Right atrium auricular region (tissue), 2 donors: ENCODE data around the gene PILRA. TPM values are rescaled to one million over a fixed set of nuclear protein-coding genes. Genes with fewer than 3 reads are reported as not detected.
"Not testable (repeated sequence)": the region's sequence is repeated elsewhere in the genome, so short reads cannot be mapped to it uniquely, and the experiment has no call there.

Experiments
- DNase-seq: peaks from one replicate; pipeline ENCODE4 v3.0.0-alpha.2; 2019; ENCODE audit warnings: low spot score
- H3K27ac ChIP-seq, 2 donors: fragments of 200-600 bp; sonication (generic); 1 replicate in 1 of 2; 2 replicates in 1 of 2; pipeline ENCODE4 v1.5.1; 2016 to 2019
- H3K27me3 ChIP-seq, 2 donors: fragments of 200-600 bp; sonication (generic); one replicate each; pipeline versions ENCODE4 v1.5.1 to v1.6.0; 2017 to 2019
- H3K36me3 ChIP-seq: fragments of 200-600 bp; sonication (generic); one replicate; pipeline ENCODE4 v1.5.1; 2016
- H3K4me1 ChIP-seq, 2 donors: fragments of 200-600 bp; sonication (generic); one replicate each; pipeline versions ENCODE4 v1.5.1 to v1.6.0; 2017 to 2019
- H3K4me3 ChIP-seq, 2 donors: fragments of 200-600 bp; sonication (generic); 1 replicate in 1 of 2; 2 replicates in 1 of 2; pipeline ENCODE4 v1.5.1; 2017 to 2019; ENCODE audit warnings: mild to moderate bottlenecking in 1 of 2, moderate library complexity in 1 of 2
- H3K9me3 ChIP-seq, 2 donors: fragments of 200-600 bp; sonication (generic); one replicate each; pipeline ENCODE4 v1.5.1; 2019
- total RNA-seq, 2 donors: library from RNA; depleted of rRNA; stranded (reverse); fragments of >200 nt; gene quantifications; one replicate each; pipeline ENCODE4 v1.1.0, GENCODE V29; 2016
- TF ChIP-seq, protein P1 (sequence below), 2 donors: fragments of 200-600 bp; sonication (generic); IDR thresholded peaks; one replicate each; pipeline ENCODE4 v1.5.1; 2019; ENCODE audit warnings: antibody characterized with exemption in 2 of 2

The PILRA gene
- total RNA-seq, 2 donors from 2014 or later, result 2.6 to 6.2 TPM

DNA sequence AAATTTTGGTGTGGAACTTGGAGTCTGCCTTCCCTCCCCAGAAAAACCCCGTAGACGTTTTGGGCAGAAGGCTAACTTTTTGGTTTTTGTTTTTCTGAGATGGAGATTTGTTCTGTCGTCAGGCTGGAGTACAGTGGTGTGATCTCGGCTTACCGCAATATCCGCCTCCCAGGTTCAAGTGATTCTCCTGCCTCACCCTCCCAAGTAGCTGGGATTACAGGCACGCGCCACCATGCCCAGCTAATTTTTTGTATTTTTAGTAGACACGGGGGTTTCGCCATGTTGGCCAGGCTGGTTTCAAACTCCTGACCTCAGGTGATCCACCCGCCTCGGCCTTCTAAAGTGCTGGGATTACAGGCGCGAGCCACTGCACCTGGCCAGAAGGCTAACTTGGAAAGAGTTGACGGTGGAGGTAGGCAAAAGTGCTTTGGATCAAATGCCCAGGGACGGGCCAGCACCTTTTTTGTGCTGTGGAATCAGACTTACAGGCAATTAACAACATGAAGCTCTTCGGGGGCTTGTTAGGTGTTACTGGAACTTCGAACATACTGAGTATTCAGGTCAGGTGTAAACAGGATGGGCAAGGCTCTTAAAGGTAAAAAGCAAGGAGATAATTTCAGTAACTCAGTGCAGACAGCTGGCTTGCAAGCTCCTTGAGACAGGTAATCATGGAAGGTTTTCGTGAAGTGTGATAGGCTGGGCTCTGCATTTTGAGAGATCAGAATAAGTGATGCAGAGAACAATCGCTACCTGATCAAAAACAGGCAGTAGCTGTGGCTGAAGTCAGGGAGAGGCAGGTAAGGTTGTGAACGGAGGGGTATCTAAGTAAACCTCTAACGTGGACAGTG lies 61.2 kb downstream of the PILRA start:
- Histone ChIP-seq H3K4me3 (peak overlapping the region in 1 of 2 donors; percentile 89), H3K27me3 (no peaks in the 10 kb centered on the region), H3K4me1 (peaks cover 0 to 41% of the 10 kb centered on the region in 2 donors), H3K27ac (no peak overlapping the region), H3K36me3 (peaks cover 21% of the 10 kb centered on the region), H3K9me3 (no peaks in the 10 kb centered on the region)
- no peak for DNase-seq
- TF ChIP-seq, protein P1, sequence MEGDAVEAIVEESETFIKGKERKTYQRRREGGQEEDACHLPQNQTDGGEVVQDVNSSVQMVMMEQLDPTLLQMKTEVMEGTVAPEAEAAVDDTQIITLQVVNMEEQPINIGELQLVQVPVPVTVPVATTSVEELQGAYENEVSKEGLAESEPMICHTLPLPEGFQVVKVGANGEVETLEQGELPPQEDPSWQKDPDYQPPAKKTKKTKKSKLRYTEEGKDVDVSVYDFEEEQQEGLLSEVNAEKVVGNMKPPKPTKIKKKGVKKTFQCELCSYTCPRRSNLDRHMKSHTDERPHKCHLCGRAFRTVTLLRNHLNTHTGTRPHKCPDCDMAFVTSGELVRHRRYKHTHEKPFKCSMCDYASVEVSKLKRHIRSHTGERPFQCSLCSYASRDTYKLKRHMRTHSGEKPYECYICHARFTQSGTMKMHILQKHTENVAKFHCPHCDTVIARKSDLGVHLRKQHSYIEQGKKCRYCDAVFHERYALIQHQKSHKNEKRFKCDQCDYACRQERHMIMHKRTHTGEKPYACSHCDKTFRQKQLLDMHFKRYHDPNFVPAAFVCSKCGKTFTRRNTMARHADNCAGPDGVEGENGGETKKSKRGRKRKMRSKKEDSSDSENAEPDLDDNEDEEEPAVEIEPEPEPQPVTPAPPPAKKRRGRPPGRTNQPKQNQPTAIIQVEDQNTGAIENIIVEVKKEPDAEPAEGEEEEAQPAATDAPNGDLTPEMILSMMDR (IDR thresholded peaks at IDR 0.05), result no peak

DNA sequence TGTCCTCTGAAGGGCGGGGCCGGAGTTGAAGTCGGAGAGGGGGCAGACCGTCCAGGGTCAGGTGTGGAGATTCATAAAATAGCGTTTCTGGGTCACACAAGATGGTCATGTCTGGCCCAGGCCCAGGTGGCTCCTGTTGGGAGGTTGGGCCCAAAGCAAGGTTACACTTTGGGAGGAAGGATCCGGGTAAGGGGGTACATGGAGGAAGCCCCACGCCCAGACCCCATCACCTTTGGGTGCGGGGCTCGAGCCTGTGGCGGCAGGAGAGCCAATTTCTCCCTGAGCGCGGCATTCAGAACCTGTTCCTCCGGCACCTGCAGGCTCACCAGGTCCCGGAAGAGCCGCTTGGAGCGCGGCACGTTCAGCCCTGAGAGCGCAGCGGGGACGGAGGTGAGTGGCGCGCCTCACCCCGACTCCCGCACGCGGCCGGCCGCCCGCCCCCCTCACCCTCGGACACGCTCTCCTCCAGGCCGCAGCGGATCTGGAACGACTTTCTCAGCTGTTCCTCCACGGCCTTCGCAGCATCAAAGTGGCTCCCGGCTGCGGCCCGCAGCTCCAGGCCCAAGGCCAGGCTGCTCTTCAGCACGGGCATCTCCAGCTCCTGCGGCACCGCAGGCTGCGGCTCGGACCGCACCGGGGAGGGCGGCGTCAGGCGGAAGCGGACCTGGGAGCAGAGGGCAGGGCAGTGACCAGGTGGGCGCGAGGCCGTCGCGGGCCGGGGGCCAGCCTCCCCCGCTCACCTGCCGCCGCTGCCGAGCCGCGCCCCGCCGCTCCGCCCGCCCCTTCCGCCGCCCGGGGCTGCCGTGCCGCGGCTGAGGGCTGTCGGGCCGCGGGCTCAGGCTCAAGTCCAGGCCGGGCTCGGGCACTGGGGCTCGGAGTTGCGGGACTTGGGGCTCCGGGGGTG lies 62.4 kb downstream of the PILRA start:
- Histone ChIP-seq H3K36me3 (peaks cover 21% of the 10 kb centered on the region), H3K4me1 (peaks cover 0 to 34% of the 10 kb centered on the region in 2 donors), H3K27me3 (no peaks in the 10 kb centered on the region), H3K9me3 (no peaks in the 10 kb centered on the region), H3K27ac (peak overlapping the region; percentile 88 to 92), H3K4me3 (peak overlapping the region; percentile 68 to 89)
- DNase-seq, result no peak
- TF ChIP-seq, protein P1 (IDR thresholded peaks at IDR 0.05), result no peak

DNA sequence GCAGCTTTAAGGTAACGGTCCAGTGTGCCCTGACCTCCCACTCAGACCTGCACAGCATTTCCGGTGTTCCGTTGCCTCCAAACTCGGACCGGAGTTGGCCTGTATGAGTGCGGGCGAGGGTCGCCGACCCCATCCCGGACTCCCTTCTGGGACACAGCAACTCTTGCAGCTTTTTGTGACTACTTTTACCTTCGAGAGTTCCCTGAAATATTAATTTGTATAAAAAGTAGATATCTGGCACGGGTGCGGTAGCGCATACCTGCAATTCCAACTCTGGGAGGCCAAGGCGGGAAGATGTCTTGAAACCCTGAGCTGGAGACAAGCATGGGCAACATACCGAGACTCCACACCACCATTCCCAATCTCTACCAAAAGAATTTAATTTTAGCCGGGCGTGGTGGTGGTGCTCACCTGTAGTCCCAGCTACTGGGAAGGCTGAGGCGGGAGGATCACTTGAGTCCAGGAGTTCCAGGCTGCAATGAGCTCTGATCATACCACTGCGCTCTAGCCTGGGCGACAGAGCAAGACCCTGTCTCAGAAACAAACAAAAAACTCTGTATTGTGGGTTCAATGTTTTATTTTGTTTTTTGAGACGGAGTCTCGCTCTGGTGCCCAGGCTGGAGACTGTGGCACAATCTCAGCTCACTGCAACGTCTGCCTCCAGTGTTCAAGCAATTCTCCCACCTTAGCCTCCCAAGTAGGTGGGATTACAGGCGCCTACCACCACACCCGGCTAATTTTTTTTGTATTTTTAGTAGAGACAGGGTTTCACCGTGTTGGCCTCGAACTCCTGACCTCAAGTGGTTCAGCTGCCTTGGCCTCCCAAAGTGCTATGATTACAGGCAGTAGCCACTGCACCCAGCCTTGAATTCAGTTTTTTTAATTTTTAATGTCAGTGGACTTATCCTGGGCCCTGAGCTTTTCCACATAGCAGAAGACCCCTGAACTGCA lies 64.1 kb downstream of the PILRA start:
- TF ChIP-seq, protein P1 (IDR thresholded peaks at IDR 0.05), result no peak
- H3K4me1 ChIP-seq, result peaks cover 0 to 17% of the 10 kb centered on the region in 2 donors
- peak overlapping the region; percentile 88 to 92 for H3K27ac ChIP-seq
- H3K9me3 ChIP-seq, result no peaks in the 10 kb centered on the region
- H3K27me3 ChIP-seq, result no peaks in the 10 kb centered on the region
- peak overlapping the region in 1 of 2 donors; percentile 89 for H3K4me3 ChIP-seq
- H3K36me3 ChIP-seq, result peaks cover 21% of the 10 kb centered on the region
- DNase-seq, result no peak

DNA sequence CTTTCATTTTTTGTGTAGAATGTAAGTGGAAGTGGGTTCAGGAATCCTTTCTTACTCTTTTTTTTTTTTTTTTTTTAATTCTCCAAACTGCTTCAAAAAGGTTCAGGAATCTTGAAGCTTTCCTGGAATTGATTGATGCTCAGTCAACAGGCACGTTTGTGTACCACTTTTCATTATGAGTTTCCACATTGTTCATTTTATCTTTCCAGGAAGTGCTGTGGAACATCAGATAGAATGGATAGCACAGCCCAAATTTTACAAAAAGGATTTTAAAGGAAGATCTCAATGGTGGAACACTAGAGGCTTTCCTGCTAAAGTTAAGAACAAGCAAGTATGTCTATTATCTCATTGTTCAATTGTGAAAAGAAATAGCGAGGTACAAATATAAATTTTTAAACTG lies 64.9 kb downstream of the PILRA start:
- Histone ChIP-seq H3K4me1 (peaks cover 0 to 14% of the 10 kb centered on the region in 2 donors), H3K27ac (no peak overlapping the region), H3K36me3 (peaks cover 17% of the 10 kb centered on the region), H3K4me3 (no peak overlapping the region), H3K27me3 (no peaks in the 10 kb centered on the region), H3K9me3 (no peaks in the 10 kb centered on the region)
- TF ChIP-seq, protein P1 (IDR thresholded peaks at IDR 0.05), result no peak
- DNase-seq, result no peak

DNA sequence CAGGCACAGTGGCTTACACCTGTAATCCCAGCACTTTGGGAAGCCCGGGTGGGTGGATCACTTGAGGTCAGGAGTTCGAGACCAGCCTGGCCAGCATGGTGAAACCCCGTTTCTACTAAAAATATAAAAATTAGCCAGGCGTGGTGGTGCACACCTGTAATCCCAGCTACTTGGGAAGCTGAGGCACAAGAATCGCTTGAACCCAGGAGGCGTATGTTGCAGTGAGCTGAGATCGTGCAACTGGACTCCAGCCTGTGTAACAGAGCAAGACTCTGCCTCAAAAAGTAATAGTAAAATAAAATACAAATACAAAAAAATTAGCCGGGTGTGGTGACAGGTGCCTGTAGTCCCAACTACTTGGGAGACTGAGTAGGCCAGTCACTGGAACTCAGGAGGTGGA lies 65.4 kb downstream of the PILRA start:
- H3K27ac ChIP-seq, H3K27me3 ChIP-seq, DNase-seq, H3K9me3 ChIP-seq, H3K4me3 ChIP-seq: not testable (repeated sequence)
- peaks cover 11% of the 10 kb centered on the region for H3K36me3 ChIP-seq
- peaks cover 0 to 18% of the 10 kb centered on the region in 2 donors for H3K4me1 ChIP-seq

DNA sequence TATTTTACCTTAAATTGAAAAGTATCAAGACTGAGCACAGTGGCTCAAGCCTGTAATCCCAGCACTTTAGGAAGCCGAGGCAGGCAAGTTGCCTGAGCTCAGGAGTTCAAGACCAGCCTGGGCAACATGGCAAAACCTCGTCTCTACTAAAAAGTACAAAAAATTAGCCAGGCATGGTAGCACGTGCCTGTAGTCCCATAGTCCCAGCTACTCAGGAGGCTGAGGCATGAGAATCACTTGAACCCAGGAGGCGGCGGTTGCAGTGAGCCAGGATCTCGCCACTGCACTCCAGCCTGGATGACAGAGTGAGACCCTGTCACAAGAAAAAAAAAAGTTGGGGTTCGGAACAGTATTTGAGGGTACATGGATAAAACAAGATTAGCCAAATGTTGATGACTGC lies 66.0 kb downstream of the PILRA start:
- H3K27ac ChIP-seq, H3K4me3 ChIP-seq, DNase-seq, H3K27me3 ChIP-seq, H3K9me3 ChIP-seq, H3K36me3 ChIP-seq: not testable (repeated sequence)
- peaks cover 0 to 24% of the 10 kb centered on the region in 2 donors for H3K4me1 ChIP-seq
